ENCODE data around the gene DNAJC6.

GRCh38 chr1:65417729-65418128 lies 108.4 kb downstream of the DNAJC6 start:
- TF ChIP-seq CTCF (conservative IDR thresholded peaks at IDR 0.05) (no peak), ZFX (IDR thresholded peaks at IDR 0.05) (no peak)
